ENCODE results near the gene SLF2. TPM values are rescaled to one million over a fixed set of nuclear protein-coding genes. Genes with fewer than 3 reads are reported as not detected.

SLF2 gene
- total RNA-seq, 2 experiments from 2014 or later, result 29.3 to 30.3 TPM

GRCh38 chr10:100907773-100908363, 4.9 kb upstream of the SLF2 start:
- Mint-ChIP-seq H3K4me1 (ENCODE audit: low read depth) (peaks cover 20% of the 10 kb centered on the region), H3K4me3 (no peak overlapping the region), H3K27me3 (ENCODE audit: low read depth) (no peaks in the 10 kb centered on the region), H3K27ac (no peak overlapping the region), H3K36me3 (ENCODE audit: low read depth) (peaks cover 1% of the 10 kb centered on the region), H3K9me3 (no peaks in the 10 kb centered on the region)
- DNase-seq, result no peak
- CTCF ChIA-PET, result no interaction called here
- intact Hi-C loops (cut with micrococcal nuclease), result no loop called here

GRCh38 chr10:100908378-100908777, 4.4 kb upstream of the SLF2 start:
- CTCF ChIA-PET, result no interaction called here
- Mint-ChIP-seq H3K36me3 (ENCODE audit: low read depth) (peaks cover 5% of the 10 kb centered on the region), H3K27ac (no peak overlapping the region), H3K27me3 (ENCODE audit: low read depth) (no peaks in the 10 kb centered on the region), H3K9me3 (no peaks in the 10 kb centered on the region), H3K4me1 (ENCODE audit: low read depth) (peaks cover 22% of the 10 kb centered on the region), H3K4me3 (no peak overlapping the region)
- intact Hi-C loops (cut with micrococcal nuclease), result no loop called here
- no peak for DNase-seq

DNA sequence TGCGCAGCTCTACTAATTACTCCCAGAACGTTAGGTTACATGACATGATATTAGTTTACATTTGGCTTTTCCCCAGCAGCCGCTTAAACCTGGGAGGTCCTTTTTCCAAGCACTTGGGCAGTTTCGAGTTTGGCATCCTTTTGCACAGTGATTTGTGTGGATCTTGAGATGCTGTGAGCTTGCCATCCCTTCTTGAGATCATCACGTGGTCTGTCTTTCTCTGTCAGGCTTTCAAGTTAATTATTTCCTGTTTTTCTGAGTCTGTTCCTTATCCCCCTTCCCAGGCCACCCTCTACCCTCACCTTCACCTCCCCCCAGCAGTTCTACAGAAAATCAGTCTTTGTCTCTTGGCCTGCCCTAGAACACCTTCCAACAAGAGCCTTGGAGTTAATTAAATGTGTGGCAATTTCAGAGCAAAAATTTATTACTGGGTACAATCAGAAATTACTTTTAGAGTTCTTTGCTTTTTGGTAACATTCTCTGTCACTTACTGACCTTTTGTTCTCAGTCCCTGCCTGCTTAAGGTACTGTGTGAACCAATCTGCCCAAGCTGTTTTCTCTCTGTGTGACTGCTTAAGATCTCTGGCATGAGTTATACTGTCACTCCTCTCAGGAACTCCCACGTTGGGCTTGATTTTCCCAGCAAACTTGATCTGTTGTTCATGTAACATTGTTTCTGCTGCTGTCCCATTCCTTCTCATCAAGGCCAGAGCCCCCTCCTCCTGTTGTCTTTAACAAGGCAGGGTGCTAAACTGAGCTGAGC, 3.1 kb upstream of the SLF2 start:
- no peak for DNase-seq
- peaks cover 7% of the 10 kb centered on the region for H3K36me3 Mint-ChIP-seq (ENCODE audit: low read depth)
- H3K9me3 Mint-ChIP-seq, result no peaks in the 10 kb centered on the region
- intact Hi-C loops (cut with micrococcal nuclease), result no loop called here
- no peak overlapping the region for H3K4me3 Mint-ChIP-seq
- no peaks in the 10 kb centered on the region for H3K27me3 Mint-ChIP-seq (ENCODE audit: low read depth)
- H3K4me1 Mint-ChIP-seq (ENCODE audit: low read depth), result peaks cover 33% of the 10 kb centered on the region
- H3K27ac Mint-ChIP-seq, result no peak overlapping the region
- CTCF ChIA-PET, result no interaction called here

- Mint-ChIP-seq H3K36me3 (ENCODE audit: low read depth) (peaks cover 11% of the 10 kb centered on the region), H3K4me1 (ENCODE audit: low read depth) (peaks cover 41% of the 10 kb centered on the region), H3K27me3 (ENCODE audit: low read depth) (no peaks in the 10 kb centered on the region), H3K27ac (no peak overlapping the region), H3K9me3 (no peaks in the 10 kb centered on the region), H3K4me3 (no peak overlapping the region)
- no peak for DNase-seq
- intact Hi-C loops (cut with micrococcal nuclease), result no loop called here
- CTCF ChIA-PET, result interaction anchor here (1.1 to 3.3 kb wide), 4 partner anchors 32 to 348 kb away, joined by 3 to 11 read pairs (median 4); no protein-coding TSS in a partner anchor
These were observed 1.3 kb upstream of the SLF2 start for GRCh38 chr10:100911472-100911871.

GRCh38 chr10:100912013-100912604, 654 bp upstream of the SLF2 start:
- Mint-ChIP-seq H3K4me1 (ENCODE audit: low read depth) (peaks cover 44% of the 10 kb centered on the region), H3K27ac (peak overlapping the region; percentile 99), H3K27me3 (ENCODE audit: low read depth) (no peaks in the 10 kb centered on the region), H3K36me3 (ENCODE audit: low read depth) (peaks cover 16% of the 10 kb centered on the region), H3K9me3 (no peaks in the 10 kb centered on the region), H3K4me3 (peak overlapping the region; percentile 98)
- CTCF ChIA-PET, result interaction anchor here (1.1 to 3.3 kb wide), 4 partner anchors 31 to 349 kb away, joined by 3 to 11 read pairs (median 4); no protein-coding TSS in a partner anchor
- intact Hi-C loops (cut with micrococcal nuclease), result loop anchor here (1.0 to 2.0 kb wide), 7 partner anchors 32 to 625 kb away; partner anchors contain the start of genes BLOC1S2, HIF1AN, MRPL43 and TWNK
- no peak for DNase-seq

- peaks cover 42% of the 10 kb centered on the region for H3K4me1 Mint-ChIP-seq (ENCODE audit: low read depth)
- CTCF ChIA-PET, result interaction anchor here (1.3 to 3.3 kb wide), 2 partner anchors 84 to 351 kb away, joined by 3 to 11 read pairs; no protein-coding TSS in a partner anchor
- H3K36me3 Mint-ChIP-seq (ENCODE audit: low read depth), result peaks cover 20% of the 10 kb centered on the region
These were observed 705 bp downstream of the SLF2 start for GRCh38 chr10:100913470-100913865.

DNA sequence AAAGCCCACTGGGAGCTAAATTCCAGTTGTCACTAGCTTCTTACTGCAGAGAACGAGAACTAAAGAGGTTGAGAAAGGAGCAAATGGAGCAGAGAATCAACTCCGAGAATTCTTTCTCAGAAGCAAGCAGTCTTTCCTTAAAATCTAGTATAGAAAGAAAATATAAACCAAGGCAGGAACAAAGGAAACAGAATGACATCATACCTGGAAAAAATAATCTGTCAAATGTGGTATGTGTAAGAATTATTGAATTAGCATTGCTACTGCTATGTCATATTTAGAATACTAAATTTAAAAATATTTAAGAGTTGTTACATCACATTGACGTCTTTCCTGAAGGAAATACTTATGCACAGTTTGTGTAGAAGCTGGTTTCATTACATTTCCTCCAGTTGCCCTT, 4.3 kb downstream of the SLF2 start:
- no peak for DNase-seq
- Mint-ChIP-seq H3K4me1 (ENCODE audit: low read depth) (peaks cover 24% of the 10 kb centered on the region), H3K9me3 (no peaks in the 10 kb centered on the region), H3K4me3 (no peak overlapping the region), H3K27me3 (ENCODE audit: low read depth) (no peaks in the 10 kb centered on the region), H3K36me3 (ENCODE audit: low read depth) (peaks cover 34% of the 10 kb centered on the region), H3K27ac (no peak overlapping the region)
- intact Hi-C loops (cut with micrococcal nuclease), result no loop called here
- CTCF ChIA-PET, result no interaction called here

More at GRCh38 chr10:100913470-100913865, 705 bp downstream of the SLF2 start:
- no peaks in the 10 kb centered on the region for H3K27me3 Mint-ChIP-seq (ENCODE audit: low read depth)
- intact Hi-C loops (cut with micrococcal nuclease), result loop anchor here (1.0 to 2.0 kb wide), 3 partner anchors 73 to 627 kb away; partner anchors contain the start of genes BLOC1S2, MRPL43, PDZD7 and SFXN3
- H3K9me3 Mint-ChIP-seq, result no peaks in the 10 kb centered on the region
- peak; percentile 34 for DNase-seq
- H3K4me3 Mint-ChIP-seq, result peak overlapping the region; percentile 98
- peak overlapping the region; percentile 99 for H3K27ac Mint-ChIP-seq

DNA sequence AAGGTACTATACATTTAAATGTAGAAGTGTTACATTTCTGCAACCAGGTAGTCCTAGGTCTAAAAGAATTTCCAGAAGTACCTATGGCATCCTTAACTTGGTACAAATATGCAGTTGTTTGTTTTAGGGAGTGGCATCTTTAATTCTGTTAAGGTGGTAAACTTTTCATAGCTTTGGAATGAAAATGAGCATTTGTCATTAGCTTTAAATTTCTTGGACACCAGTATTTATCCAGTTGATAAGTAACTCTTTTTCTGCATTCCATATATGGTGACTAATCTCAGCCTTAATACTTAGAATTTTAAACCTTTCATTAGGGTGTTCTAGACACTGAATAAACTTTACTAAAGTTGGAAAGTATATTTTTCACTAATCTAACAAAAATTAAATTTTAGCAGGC, 10.8 kb downstream of the SLF2 start:
- CTCF ChIA-PET, result interaction anchor here (0.8 to 1.1 kb wide), 2 partner anchors 9 to 74 kb away, joined by 3 to 4 read pairs; no protein-coding TSS in a partner anchor
- peaks cover 7% of the 10 kb centered on the region for H3K4me1 Mint-ChIP-seq (ENCODE audit: low read depth)
- no peaks in the 10 kb centered on the region for H3K27me3 Mint-ChIP-seq (ENCODE audit: low read depth)
- H3K4me3 Mint-ChIP-seq, result no peak overlapping the region
- DNase-seq, result no peak
- H3K9me3 Mint-ChIP-seq, result no peaks in the 10 kb centered on the region
- H3K27ac Mint-ChIP-seq, result no peak overlapping the region
- peaks cover 48% of the 10 kb centered on the region for H3K36me3 Mint-ChIP-seq (ENCODE audit: low read depth)
- intact Hi-C loops (cut with micrococcal nuclease), result no loop called here

DNA sequence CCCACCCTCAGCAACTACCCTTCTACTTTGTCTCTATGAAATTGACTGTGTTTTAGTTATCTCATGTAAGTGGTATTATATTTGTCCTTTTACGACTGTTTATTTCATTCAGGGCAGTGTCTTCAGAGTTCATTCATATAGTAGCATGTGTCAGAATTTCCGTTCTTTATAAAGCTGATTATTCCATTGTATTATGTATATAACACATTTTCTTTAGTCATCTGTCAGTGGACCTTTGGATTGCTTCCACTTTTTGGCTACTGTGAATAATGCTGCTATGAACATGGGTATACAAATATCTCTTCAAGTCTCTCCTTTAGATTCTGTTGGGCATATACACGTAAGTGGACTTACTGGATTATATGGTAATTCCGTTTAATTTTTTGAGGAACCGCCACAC, 14.5 kb downstream of the SLF2 start:
- DNase-seq, result no peak
- H3K9me3 Mint-ChIP-seq, result no peaks in the 10 kb centered on the region
- H3K4me1 Mint-ChIP-seq (ENCODE audit: low read depth), result peaks cover 7% of the 10 kb centered on the region
- CTCF ChIA-PET, result no interaction called here
- no peak overlapping the region for H3K4me3 Mint-ChIP-seq
- intact Hi-C loops (cut with micrococcal nuclease), result no loop called here
- no peak overlapping the region for H3K27ac Mint-ChIP-seq
- peaks cover 46% of the 10 kb centered on the region for H3K36me3 Mint-ChIP-seq (ENCODE audit: low read depth)
- no peaks in the 10 kb centered on the region for H3K27me3 Mint-ChIP-seq (ENCODE audit: low read depth)

- intact Hi-C loops (cut with micrococcal nuclease), result no loop called here
- H3K27ac Mint-ChIP-seq, result no peak overlapping the region
- no peaks in the 10 kb centered on the region for H3K27me3 Mint-ChIP-seq (ENCODE audit: low read depth)
- no peak overlapping the region for H3K4me3 Mint-ChIP-seq
- H3K4me1 Mint-ChIP-seq (ENCODE audit: low read depth), result peaks cover 7% of the 10 kb centered on the region
- CTCF ChIA-PET, result interaction anchor here (1.1 kb wide), 1 partner anchor 19 kb away, joined by 3 read pairs; no protein-coding TSS in a partner anchor
- H3K36me3 Mint-ChIP-seq (ENCODE audit: low read depth), result peaks cover 50% of the 10 kb centered on the region
- no peaks in the 10 kb centered on the region for H3K9me3 Mint-ChIP-seq
- DNase-seq, result no peak
These were observed 15.3 kb downstream of the SLF2 start for GRCh38 chr10:100928039-100928438.

- no peaks in the 10 kb centered on the region for H3K9me3 Mint-ChIP-seq
- peaks cover 43% of the 10 kb centered on the region for H3K36me3 Mint-ChIP-seq (ENCODE audit: low read depth)
- no peak overlapping the region for H3K27ac Mint-ChIP-seq
- H3K27me3 Mint-ChIP-seq (ENCODE audit: low read depth), result no peaks in the 10 kb centered on the region
- no peak for DNase-seq
- intact Hi-C loops (cut with micrococcal nuclease), result no loop called here
- H3K4me1 Mint-ChIP-seq (ENCODE audit: low read depth), result peaks cover 2% of the 10 kb centered on the region
- no peak overlapping the region for H3K4me3 Mint-ChIP-seq
- CTCF ChIA-PET, result interaction anchor here (0.9 kb wide), 1 partner anchor 13 kb away, joined by 3 read pairs; no protein-coding TSS in a partner anchor
These were observed 17.6 kb downstream of the SLF2 start for GRCh38 chr10:100930368-100930767.

- Mint-ChIP-seq H3K27ac (no peak overlapping the region), H3K4me3 (no peak overlapping the region), H3K36me3 (ENCODE audit: low read depth) (peaks cover 30% of the 10 kb centered on the region), H3K27me3 (ENCODE audit: low read depth) (no peaks in the 10 kb centered on the region), H3K9me3 (no peaks in the 10 kb centered on the region), H3K4me1 (ENCODE audit: low read depth) (no peaks in the 10 kb centered on the region)
- CTCF ChIA-PET, result interaction anchor here (0.6 to 1.4 kb wide), 6 partner anchors 9 to 373 kb away, joined by 3 to 4 read pairs (median 3); no protein-coding TSS in a partner anchor
- no peak for DNase-seq
- intact Hi-C loops (cut with micrococcal nuclease), result no loop called here
These were observed 21.4 kb downstream of the SLF2 start for GRCh38 chr10:100934084-100934659.
